ENCODE measurements around the gene TOM1. TPM values are rescaled to one million over a fixed set of nuclear protein-coding genes. Genes with fewer than 3 reads are reported as not detected.

Gene TOM1
- total and polyA plus RNA-seq, 2 of the 13 experiments (the other 11 are each of a cell fraction or from before 2014, with no cell fraction given), result 30.8 to 87.3 TPM

DNA sequence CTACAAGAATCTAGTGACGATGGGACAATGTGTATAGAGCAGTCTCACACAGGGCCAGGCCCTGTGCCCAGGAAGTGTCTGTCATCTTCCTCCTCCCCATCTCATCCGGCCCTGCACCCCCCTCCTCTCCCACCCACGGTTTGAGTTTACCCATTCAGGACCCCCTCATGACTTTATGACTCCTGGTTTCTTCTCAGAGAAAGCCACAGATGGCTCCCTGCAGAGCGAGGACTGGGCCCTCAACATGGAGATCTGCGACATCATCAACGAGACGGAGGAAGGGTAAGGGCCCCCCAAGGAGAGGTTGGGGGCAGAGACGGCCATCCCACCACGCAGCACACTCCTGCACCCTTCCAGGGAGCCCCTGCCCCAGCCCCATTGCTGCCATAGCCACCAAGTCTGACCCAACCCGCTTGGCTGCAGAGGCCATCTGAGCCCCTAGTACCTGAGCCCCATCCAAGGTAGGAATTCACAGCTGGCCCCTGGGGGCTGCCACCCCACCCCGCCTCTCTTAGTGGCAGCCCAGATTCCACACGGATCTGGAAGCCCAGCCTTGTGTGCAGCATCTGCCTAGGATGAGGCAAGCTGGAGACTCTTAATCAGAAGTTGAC, 18.1 kb downstream of the TOM1 start (continued):
- no peak for TF ChIP-seq ZNF446 (CRISPR knock-in tag; IDR thresholded peaks at IDR 0.05)

GRCh38 chr22:35318346-35319215, 18.9 kb downstream of the TOM1 start:
- Histone ChIP-seq H3K4me3 (replicated peaks in 1 of 3; ENCODE audit: insufficient read depth in 1 of 3, low read depth in 2 of 3, low read length in 3 of 3) (no peak overlapping the region), H3K79me2 (ENCODE audit: insufficient read depth, low read length) (peaks cover 12% of the 10 kb centered on the region), H3K9me3 (ENCODE audit: low read length) (no peaks in the 10 kb centered on the region), H3K27me3 (ENCODE audit: control insufficient read depth in 1 of 2, insufficient read depth in 2 of 2, low read length in 2 of 2) (no peaks in the 10 kb centered on the region), H4K20me1 (ENCODE audit: insufficient read depth, low read length) (no peaks in the 10 kb centered on the region), H3K27ac (ENCODE audit: extremely low read length, insufficient read depth, low read length) (no peak overlapping the region), H3K4me1 (ENCODE audit: insufficient read depth, low read length) (peaks cover 6% of the 10 kb centered on the region), H3K36me3 (replicated peaks in 1 of 2; ENCODE audit: control insufficient read depth in 1 of 2, insufficient read depth in 2 of 2, low read length in 2 of 2) (peaks cover 42 to 60% of the 10 kb centered on the region in 2 experiments), H3K9ac (ENCODE audit: insufficient read depth, low read depth, low read length) (no peak overlapping the region), H3K4me2 (ENCODE audit: low read depth, low read length) (no peak overlapping the region), H2AFZ (ENCODE audit: low read length) (no peak overlapping the region)
- FAIRE-seq, result no peak
- WGBS (ENCODE audit: low lambda C conversion rate), result 96% methylated on average over 24 of the region's 24 CpGs
- in situ Hi-C loops (cut with HindIII; ENCODE audit: extremely low pct_ligation_motif_present, low pct_unique_long_range_greater_than_20kb) (no loop called here), intact Hi-C loops (cut with micrococcal nuclease; ENCODE audit: unreplicated experiment) (no loop called here)
- BruUV-seq (replicated peaks), result no TSS peak
- ChIA-PET POLR2A (no interaction called here), CTCF (ENCODE audit: low intra/inter-chr PET ratio, low total read pairs) (no interaction called here)
- ATAC-seq, result no peak
- DNase-seq (ENCODE audit: low spot score), result no peak
- TF ChIP-seq, protein P1, sequence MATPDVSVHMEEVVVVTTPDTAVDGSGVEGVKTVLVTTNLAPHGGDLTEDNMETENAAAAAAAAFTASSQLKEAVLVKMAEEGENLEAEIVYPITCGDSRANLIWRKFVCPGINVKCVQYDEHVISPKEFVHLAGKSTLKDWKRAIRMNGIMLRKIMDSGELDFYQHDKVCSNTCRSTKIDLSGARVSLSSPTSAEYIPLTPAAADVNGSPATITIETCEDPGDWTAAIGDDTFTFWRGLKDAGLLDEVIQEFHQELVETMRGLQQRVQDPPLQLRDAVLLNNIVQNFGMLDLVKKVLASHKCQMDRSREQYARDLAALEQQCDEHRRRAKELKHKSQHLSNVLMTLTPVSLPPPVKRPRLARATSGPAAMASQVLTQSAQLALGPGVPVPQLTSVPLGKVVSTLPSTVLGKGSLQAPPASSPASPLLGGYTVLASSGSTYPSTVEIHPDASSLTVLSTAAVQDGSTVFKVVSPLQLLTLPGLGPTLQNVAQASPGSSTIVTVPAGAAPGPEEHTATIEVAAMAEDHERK (CRISPR knock-in tag; IDR thresholded peaks at IDR 0.05; ENCODE audit: low read depth), result no peak
- TF ChIP-seq RBAK (CRISPR knock-in tag; IDR thresholded peaks at IDR 0.05), result no peak
- TF ChIP-seq ZFP36L2 (CRISPR knock-in tag; IDR thresholded peaks at IDR 0.05), result no peak
- TF ChIP-seq ETV5 (CRISPR knock-in tag; IDR thresholded peaks at IDR 0.05; ENCODE audit: borderline replicate concordance), result no peak
- no peak for TF ChIP-seq ELF1 (CRISPR knock-in tag; IDR thresholded peaks at IDR 0.05)
- no peak for TF ChIP-seq ZNF432 (CRISPR knock-in tag; IDR thresholded peaks at IDR 0.05; ENCODE audit: borderline replicate concordance)
- TF ChIP-seq MED8 (CRISPR knock-in tag; IDR thresholded peaks at IDR 0.05; ENCODE audit: insufficient replicate concordance), result no peak
- TF ChIP-seq PAX8 (CRISPR knock-in tag; IDR thresholded peaks at IDR 0.05; ENCODE audit: borderline replicate concordance), result no peak
- no peak for TF ChIP-seq AFF4 (CRISPR knock-in tag; IDR thresholded peaks at IDR 0.05)
- no peak for TF ChIP-seq KMT2B (CRISPR knock-in tag; IDR thresholded peaks at IDR 0.05)
- no peak for TF ChIP-seq THRA (CRISPR knock-in tag; IDR thresholded peaks at IDR 0.05; ENCODE audit: borderline replicate concordance)
